Embryonic facial prominence (tissue), 1 donor: ENCODE measurements around the gene B3GNT7.
"Not testable (repeated sequence)": the region's sequence is repeated elsewhere in the genome, so short reads cannot be mapped to it uniquely, and the experiment has no call there.

ENCODE experiments used
- DNase-seq: peaks from one replicate; pipeline ENCODE4 v3.0.0-alpha.2; 2016; ENCODE audit errors: extremely low spot score

Gene B3GNT7

GRCh38 chr2:231364961-231365810 is 30.3 kb upstream of the B3GNT7 start:
- no peak for DNase-seq

GRCh38 chr2:231367178-231367577 is 28.3 kb upstream of the B3GNT7 start:
- DNase-seq, result no peak

DNA sequence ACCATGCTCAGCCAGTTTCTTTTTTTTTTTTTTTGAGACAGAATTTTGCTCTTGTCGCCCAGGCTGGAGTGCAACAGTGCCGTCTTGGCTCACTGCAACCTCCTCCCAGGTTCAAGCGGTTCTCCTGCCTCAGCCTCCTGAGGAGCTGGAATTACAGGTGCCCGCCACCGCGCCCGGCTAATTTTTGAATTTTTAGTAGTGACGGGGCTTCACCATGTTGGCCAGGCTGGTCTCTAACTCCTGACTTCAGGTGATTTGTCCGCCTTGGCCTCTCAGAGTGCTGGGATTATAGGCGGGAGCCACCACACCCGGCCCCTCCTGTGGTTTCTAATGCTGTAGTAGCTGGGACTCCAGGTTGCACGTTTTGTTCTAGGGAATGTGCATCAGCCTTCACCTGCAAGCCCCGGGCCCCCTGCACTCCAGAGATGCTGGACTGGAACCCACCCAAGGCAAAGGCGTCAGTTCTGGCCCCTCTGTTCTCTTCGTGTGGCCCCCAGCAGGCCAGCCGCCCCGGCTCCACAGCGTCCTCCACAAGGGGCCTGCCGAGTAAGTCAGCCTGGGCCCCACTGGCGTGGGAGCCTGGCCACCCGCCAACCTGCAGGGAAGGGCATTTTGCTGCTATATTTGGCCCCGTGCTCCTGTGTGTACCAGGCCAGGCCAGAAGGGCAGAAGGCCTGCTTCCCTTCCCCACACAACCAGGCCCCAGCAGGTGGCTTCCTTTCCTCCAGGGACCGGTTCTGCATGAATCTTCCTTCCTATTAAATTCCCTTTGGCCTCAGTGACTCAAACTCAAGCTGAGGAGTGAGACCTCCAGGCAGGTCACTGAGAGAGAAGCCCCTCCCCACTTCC is 25.7 kb upstream of the B3GNT7 start:
- no peak for DNase-seq

GRCh38 chr2:231370429-231370748 is 25.1 kb upstream of the B3GNT7 start:
- DNase-seq, result no peak

- DNase-seq, result no peak
Observed at GRCh38 chr2:231370749-231371429, 24.6 kb upstream of the B3GNT7 start.

DNA sequence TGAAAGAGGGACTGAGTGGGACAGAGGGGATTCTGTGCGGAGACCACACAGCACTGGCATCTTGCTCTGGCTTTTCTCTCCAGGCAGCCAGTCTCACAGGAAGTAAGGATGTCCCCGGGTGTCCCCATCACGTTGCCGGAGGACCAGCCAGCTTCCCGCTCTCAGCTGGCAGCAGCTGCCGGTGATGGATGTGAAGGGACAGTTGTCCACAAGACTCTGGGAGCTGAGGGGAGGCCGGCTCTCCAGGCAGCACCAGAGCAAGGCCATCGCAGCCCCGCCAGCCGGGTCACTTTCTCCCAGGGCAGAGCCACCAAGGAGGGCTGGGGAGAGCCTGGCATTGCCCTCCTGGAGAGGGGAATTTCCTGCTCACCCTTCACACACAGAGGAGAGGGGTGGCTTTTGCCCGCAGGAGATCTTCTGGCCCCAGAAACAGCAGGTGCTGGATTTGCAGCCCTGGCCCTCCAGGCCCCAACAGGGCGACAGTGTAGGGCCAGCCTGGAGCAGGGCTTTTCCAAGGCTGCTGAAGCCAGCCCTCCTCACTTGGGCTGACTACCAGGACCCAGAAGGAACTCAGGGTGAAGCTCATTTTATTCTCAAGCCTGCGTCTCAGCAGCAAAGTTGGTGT is 24.0 kb upstream of the B3GNT7 start:
- no peak for DNase-seq

DNA sequence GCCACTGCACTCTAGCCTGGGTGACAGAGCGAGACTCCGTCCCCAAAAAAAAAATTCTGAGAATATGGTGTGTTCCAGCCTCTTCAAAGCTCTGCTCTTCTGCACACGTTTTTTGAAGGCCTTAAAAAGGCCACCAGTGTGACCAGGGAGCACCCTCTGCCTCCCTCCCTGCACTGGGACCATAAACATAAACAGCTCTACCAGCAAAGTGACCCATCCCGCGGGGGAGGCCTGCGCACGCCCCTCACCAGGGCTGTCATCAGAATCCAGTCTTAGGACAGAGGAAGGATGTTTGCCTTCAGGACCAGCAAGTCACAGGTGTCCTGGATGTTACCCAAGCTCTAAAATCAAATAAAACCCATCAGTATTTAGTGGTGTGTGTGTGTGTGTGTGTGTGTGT is 23.2 kb upstream of the B3GNT7 start:
- DNase-seq, result no peak

- no peak for DNase-seq
Observed at GRCh38 chr2:231373184-231373583, 22.3 kb upstream of the B3GNT7 start.

GRCh38 chr2:231373786-231374349 is 21.6 kb upstream of the B3GNT7 start:
- no peak for DNase-seq

DNA sequence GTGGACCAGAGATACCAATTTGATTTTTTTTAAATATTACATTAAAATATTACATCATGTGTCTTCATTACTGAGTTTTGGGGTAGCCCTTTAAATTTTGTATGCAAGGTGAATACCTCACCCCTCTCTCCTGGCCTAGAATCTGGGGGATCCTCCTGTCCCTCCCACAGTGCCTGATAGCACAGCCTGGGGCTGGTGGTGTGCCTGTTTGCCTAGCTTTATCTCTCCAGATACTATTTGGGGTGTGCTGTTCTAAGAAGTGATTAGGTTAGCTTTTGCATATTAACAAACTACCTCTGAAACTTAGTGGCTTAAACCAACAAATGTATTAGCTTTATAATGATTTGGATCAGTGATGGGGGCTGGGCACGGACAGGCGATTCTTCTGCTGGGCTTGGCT is 20.7 kb upstream of the B3GNT7 start:
- DNase-seq, result no peak

GRCh38 chr2:231375994-231376615 is 19.4 kb upstream of the B3GNT7 start:
- not testable (repeated sequence) for DNase-seq

- no peak for DNase-seq
Observed at GRCh38 chr2:231376857-231377256, 18.7 kb upstream of the B3GNT7 start.

DNA sequence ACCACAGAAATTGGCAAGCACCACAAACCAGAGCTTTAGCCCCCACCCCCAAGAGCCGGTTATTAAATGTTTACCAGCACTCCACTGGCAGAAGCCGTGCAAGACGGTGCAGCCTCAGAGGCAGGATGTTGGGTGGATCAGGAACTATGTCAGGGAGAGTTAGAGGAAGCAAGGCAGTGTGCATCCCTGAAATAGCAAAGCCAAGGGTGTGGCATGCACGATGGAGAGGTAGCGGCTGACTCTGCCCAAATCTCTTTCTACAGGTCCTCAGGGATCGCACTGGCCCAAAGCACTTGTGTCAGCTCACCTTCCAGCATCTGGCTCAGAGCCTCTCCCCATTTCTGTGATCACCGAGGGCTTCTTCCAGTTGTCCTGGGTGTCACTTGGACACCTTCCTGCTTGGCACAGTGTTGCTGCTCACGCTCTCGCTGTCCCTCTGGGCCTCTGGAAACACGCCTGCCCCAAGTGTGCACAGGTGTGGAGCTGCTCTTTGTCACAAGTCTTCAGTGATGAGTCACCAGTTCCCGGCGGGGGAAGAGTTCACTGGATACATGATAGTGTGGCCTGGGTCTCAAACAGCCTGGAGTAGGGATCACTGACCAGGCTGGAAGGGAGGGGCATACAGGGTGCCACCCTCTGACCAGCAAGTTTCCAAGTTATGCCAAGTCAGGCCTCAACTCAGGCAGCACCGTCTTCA is 17.3 kb upstream of the B3GNT7 start:
- no peak for DNase-seq

DNA sequence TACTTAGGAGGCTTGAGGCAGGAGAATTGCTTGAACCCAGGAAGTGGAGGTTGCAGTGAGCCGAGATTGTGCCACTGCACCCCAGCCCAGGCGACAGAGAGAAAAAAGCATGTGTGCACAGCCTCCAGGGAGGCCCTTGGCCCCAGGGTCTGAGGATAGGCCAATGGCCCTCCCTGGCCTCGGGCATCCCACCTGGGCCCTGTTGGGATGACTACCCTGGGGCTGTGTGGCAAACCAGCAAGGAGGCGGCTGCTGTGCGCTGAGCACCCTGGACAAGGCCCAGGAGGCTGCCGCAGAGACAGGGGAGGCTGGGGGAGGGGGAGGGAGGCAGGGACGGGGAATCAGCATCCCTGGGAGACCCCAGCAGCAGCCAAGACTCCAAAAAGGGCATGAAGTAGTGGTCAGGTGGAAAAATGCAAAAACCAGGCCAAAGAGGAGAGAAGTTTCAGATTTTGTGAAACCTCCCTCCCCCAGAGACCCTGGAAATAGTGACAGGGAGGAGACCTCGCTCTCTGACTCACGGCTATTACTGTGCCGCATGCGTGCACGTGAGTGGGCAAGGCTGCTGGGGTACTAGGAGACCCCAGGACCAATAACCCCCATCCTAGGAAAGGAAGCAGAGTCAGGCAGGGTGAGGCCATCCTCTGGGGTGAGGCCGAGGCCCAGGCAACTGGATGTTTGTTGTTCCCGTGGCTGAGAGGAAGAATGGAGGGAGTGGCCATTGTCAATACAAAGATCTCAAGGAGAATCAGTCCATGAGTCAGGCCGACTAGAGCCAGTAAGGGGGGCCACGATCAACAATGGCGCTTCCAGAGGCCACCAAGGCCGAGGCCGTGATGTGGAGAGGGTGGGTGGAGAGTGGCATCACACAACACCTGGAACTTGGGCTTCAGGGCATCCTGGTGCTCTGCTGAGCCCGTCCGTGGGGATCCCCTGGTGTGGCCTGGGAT is 16.0 kb upstream of the B3GNT7 start:
- no peak for DNase-seq

DNA sequence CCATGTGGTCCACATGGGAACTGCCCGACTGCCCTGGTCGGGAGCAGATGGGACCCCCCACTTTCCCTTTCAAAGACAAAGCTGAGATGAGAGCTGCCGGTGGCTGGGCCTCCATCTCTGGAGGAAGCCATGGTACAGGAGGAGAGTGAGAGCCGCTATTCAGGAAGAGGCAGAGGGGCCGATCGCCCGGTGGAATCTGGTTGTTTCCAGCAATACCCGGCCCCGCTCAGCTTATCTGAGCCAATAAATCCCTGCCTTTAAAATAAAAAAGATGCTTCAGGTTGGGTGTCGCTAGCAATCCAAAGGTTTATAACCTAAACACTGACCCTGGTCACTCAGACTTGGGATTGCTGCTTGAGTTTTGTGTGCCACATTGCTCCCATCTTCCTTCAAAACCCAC is 15.2 kb upstream of the B3GNT7 start:
- DNase-seq, result no peak

DNA sequence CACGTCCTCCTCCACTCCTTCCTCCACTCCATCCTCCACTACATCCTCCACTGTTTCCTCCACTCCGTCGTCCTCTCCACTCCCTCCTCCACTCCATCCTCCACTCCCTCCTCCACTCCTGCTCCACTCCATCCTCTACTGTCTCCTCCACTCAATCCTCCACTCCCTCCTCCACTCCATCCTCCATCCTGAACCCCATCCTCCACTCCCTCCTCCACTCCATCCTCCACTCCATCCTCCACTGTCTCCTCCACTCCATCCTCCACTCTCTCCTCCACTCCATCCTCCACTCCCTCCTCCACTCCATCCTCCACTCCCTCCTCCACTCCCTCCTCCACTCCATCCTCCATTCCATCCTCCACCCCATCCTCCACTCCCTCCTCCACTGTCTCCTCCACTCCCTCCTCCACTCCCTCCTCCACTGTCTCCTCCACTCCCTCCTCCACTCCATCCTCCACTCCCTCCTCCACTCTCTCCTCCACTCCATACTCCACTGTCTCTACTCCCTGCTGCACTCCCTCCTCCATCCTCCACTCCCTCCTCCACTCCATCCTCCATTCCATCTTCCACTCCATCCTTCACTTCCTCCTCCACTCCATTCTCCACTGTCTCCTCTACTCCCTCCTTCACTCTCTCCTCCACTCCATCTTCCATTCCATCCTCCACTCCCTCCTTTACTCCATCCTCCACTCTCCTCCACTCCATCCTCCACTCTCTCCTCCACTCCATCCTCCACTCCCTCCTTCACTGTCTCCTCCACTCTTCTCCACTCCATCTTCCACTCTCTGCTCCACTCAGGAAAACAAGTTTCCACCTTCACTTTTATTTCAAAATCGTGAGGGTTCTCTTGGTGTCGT is 14.3 kb upstream of the B3GNT7 start:
- DNase-seq, result no peak

DNA sequence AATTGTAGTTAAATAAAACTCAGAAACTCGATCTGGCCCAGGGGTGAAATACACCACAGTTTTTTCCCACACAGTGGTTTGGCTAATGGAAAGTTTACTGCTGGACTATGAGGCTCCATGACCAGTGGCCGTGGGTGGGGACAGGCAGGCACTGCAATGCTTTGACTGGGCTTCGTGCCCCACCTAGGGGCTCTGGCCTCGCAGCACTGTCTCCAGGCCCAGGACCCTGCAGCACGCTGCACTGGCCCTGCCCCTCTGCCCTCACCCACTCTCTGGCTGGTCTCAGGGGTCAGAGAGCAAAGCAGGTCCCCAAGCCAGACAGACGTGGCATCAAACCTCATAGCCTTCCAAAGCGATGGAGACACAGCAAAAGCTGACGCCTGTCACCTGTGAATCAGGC is 13.4 kb upstream of the B3GNT7 start:
- DNase-seq, result no peak

- no peak for DNase-seq
Observed at GRCh38 chr2:231383416-231384108, 11.9 kb upstream of the B3GNT7 start.
